Lower leg skin (tissue), 4 donors: ENCODE data around the gene NFKBIE. TPM values are rescaled to one million over a fixed set of nuclear protein-coding genes. Genes with fewer than 3 reads are reported as not detected.

Source experiments
- DNase-seq, 2 donors: peaks; one replicate each; pipeline ENCODE4 v3.0.0-alpha.2; 2019; ENCODE audit warnings: low spot score in 2 of 2
- H3K4me3 ChIP-seq: fragments of 200-600 bp; sonication (generic); 2 replicates; pipeline ENCODE4 v1.5.1; 2017; ENCODE audit warnings: mild to moderate bottlenecking, low read depth; ENCODE audit not compliant: poor library complexity, severe bottlenecking
- POLR2A ChIP-seq, 2 donors: fragments of 450-650 bp; IDR thresholded peaks; one replicate each; pipeline ENCODE4 v1.6.1; 2016 to 2017; ENCODE audit warnings: antibody characterized with exemption in 2 of 2, mild to moderate bottlenecking in 1 of 2, moderate library complexity in 1 of 2
- WGBS, 2 donors: methylation state at CpG; one replicate each; pipeline ENCODE4 v1.1.5; 2018; 5-methylcytosine and 5-hydroxymethylcytosine counted together
- intact Hi-C: fragments of 100-400 bp; cut with DNase I; formaldehyde crosslinking; loops from one replicate; pipeline ENCODE4 v1.15.0; 2023; ENCODE audit warnings: low total_unique reads
- total RNA-seq, 4 donors: library from RNA; depleted of rRNA; stranded (reverse); fragments of >200 nt; gene quantifications; one replicate each; pipeline ENCODE4 v1.1.0, GENCODE V29; 2016
- TF ChIP-seq, protein P1 (sequence below), 3 donors: fragments of 450-650 bp; IDR thresholded peaks; one replicate each; pipeline ENCODE4 v1.5.1; 2016; ENCODE audit warnings: antibody characterized with exemption in 3 of 3, mild to moderate bottlenecking in 3 of 3, moderate library complexity in 2 of 3

NFKBIE gene
- total RNA-seq, 4 donors from 2014 or later, result 10.8 to 21.1 (median 17.3) TPM

DNA sequence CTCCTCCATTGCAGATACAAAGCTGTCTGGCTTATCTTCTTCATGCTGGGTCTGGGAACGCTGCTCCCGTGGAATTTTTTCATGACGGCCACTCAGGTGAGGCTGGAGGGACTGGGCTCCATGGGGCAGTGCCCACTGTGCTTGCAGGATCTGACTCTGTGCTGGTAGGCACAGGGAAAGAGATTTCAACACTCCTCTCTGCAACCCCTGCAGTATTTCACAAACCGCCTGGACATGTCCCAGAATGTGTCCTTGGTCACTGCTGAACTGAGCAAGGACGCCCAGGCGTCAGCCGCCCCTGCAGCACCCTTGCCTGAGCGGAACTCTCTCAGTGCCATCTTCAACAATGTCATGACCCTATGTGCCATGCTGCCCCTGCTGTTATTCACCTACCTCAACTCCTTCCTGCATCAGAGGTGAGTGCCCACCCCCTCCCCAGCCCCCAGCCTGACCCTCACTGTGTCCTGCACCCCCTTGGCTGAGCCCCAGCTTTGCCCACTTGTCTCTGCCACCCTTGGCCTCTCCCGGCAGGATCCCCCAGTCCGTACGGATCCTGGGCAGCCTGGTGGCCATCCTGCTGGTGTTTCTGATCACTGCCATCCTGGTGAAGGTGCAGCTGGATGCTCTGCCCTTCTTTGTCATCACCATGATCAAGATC, 35.8 kb downstream of the NFKBIE start:
- DNase-seq, result no peak
- 86 to 88% methylated on average over 11 of the region's 11 CpGs for WGBS, 2 donors
- TF ChIP-seq, protein P1, sequence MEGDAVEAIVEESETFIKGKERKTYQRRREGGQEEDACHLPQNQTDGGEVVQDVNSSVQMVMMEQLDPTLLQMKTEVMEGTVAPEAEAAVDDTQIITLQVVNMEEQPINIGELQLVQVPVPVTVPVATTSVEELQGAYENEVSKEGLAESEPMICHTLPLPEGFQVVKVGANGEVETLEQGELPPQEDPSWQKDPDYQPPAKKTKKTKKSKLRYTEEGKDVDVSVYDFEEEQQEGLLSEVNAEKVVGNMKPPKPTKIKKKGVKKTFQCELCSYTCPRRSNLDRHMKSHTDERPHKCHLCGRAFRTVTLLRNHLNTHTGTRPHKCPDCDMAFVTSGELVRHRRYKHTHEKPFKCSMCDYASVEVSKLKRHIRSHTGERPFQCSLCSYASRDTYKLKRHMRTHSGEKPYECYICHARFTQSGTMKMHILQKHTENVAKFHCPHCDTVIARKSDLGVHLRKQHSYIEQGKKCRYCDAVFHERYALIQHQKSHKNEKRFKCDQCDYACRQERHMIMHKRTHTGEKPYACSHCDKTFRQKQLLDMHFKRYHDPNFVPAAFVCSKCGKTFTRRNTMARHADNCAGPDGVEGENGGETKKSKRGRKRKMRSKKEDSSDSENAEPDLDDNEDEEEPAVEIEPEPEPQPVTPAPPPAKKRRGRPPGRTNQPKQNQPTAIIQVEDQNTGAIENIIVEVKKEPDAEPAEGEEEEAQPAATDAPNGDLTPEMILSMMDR (IDR thresholded peaks at IDR 0.05), result no peak
- TF ChIP-seq POLR2A (IDR thresholded peaks at IDR 0.05), result no peak
- H3K4me3 ChIP-seq, result no peak overlapping the region
- intact Hi-C loops, result no loop called here

DNA sequence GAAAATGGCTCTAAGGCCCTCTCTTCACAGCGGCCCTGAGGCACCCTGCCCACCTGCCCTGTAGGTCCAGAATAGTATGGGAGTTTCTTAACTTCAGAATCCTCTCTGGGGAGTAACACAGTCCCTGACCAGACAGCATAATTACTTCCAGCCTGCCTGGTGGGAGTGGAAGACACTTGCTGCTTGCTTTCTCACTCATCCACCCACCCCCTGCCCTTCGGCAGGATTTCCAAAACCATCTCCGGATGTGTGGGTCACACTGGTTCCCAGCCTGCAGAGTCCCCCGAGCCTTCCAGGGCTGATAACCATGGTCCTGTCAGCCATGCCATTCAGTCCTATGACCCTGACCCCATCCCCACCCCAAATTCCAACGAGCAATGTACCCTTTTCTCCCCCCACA, 36.5 kb downstream of the NFKBIE start:
- intact Hi-C loops, result no loop called here
- WGBS, 2 donors, result 72 to 87% methylated on average over 5 of the region's 5 CpGs
- H3K4me3 ChIP-seq, result no peak overlapping the region
- DNase-seq, result no peak
- TF ChIP-seq, protein P1 (IDR thresholded peaks at IDR 0.05), result no peak
- no peak for TF ChIP-seq POLR2A (IDR thresholded peaks at IDR 0.05)

DNA sequence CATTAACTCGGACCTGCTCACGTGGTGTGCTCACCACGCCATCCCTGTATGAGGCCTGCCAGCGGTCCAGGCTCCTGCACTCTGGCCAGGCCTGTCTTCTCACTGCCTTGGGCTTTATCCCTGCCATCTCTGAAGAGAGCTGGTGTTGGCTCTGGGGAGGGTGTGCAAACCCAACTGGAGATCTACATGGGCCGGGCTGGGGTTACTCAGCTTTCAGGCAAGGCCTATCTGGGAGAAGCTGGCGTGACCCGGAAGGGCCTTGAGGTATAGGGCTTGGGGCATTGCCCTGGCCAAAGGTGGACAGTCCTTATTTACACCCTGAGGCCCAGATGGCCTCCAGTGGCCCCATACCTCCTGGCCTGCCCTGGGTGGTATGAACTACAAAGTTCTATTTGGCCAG, 36.9 kb downstream of the NFKBIE start:
- 86 to 89% methylated on average over 7 of the region's 7 CpGs for WGBS, 2 donors
- no peak for DNase-seq
- H3K4me3 ChIP-seq, result no peak overlapping the region
- intact Hi-C loops, result no loop called here
- TF ChIP-seq, protein P1 (IDR thresholded peaks at IDR 0.05), result no peak
- no peak for TF ChIP-seq POLR2A (IDR thresholded peaks at IDR 0.05)

DNA sequence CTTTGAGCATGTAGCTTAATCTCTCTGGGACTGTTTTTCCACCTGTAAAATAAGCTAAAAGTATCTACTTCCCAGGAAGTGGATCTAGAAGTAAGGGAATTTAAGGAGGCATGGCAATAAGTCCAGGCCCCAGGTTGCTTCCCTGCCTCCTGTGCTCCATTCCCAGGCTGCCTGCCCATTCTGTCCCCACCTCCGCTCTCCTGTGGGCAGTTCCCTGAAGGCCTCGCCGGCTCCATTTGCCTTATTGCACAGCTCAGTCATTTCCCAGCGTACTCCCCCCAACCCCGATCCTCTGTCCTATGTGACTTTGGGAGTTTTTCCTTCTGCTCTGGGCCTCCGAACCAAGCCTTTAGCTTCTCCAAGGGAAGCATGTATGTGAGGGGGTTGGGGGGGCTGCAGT, 37.3 kb downstream of the NFKBIE start:
- TF ChIP-seq POLR2A (IDR thresholded peaks at IDR 0.05), result no peak
- TF ChIP-seq, protein P1 (IDR thresholded peaks at IDR 0.05), result no peak
- intact Hi-C loops, result no loop called here
- WGBS, 2 donors, result 82 to 88% methylated on average over 6 of the region's 6 CpGs
- DNase-seq, result no peak
- H3K4me3 ChIP-seq, result no peak overlapping the region

DNA sequence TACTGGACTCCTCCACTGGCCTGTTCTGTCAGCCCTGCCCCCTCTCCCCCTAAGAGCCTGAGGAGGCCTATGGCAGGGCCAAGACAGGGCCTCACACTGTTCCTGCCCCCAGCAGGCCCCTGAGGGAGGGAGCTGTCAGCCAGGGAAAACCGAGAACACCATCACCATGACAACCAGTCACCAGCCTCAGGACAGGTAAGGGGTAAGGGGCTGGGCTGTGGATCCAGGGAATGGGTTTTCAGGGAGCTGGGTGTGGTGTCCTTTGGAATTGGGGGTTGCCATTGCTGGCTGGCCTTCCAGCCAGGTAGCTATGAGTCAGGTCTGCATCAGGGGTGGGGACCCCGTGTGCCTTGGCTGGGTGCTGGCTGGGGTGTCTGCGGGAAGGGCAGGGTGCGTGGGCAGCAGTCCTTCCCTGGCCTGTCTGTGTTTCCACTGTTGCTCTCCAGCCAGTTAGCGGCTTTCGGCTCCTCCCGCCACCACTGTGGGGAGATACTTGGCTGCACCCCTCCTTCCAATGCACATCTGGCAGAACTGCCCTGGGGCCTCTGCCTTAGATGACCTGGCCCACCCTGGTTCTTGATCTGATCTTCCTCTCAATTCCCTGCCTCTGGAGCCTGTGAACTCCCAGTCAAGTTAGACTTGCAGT, 38.1 kb downstream of the NFKBIE start:
- DNase-seq, result no peak
- no peak overlapping the region for H3K4me3 ChIP-seq
- intact Hi-C loops, result no loop called here
- TF ChIP-seq POLR2A (IDR thresholded peaks at IDR 0.05), result no peak
- TF ChIP-seq, protein P1 (IDR thresholded peaks at IDR 0.05), result no peak
- WGBS, 2 donors, result 34 to 72% methylated on average over 6 to 7 of the region's 7 CpGs
